ENCODE data around the gene MEN1. TPM values are rescaled to one million over a fixed set of nuclear protein-coding genes. Genes with fewer than 3 reads are reported as not detected.

MEN1 gene
- total RNA-seq, 2 experiments from 2014 or later: 25.8 to 29.0 TPM

- Mint-ChIP-seq H3K27ac (no peak overlapping the region), H3K27me3 (no peaks in the 10 kb centered on the region), H3K4me1 (ENCODE audit: low read depth) (no peaks in the 10 kb centered on the region), H3K9me3 (no peaks in the 10 kb centered on the region), H3K4me3 (no peak overlapping the region), H3K36me3 (ENCODE audit: low read depth) (no peaks in the 10 kb centered on the region)
- TF ChIP-seq CTCF (IDR thresholded peaks at IDR 0.05): no peak
- POLR2A ChIA-PET: interaction anchor here (0.7 kb wide), 1 partner anchor 21 kb away, joined by 4 read pairs; no protein-coding TSS in a partner anchor
- intact Hi-C loops (cut with micrococcal nuclease): no loop called here
- DNase-seq: no peak
- CTCF ChIA-PET: no interaction called here
- no peak for ATAC-seq
Measured at GRCh38 chr11:64832467-64833197, 22.3 kb upstream of the MEN1 start.

DNA sequence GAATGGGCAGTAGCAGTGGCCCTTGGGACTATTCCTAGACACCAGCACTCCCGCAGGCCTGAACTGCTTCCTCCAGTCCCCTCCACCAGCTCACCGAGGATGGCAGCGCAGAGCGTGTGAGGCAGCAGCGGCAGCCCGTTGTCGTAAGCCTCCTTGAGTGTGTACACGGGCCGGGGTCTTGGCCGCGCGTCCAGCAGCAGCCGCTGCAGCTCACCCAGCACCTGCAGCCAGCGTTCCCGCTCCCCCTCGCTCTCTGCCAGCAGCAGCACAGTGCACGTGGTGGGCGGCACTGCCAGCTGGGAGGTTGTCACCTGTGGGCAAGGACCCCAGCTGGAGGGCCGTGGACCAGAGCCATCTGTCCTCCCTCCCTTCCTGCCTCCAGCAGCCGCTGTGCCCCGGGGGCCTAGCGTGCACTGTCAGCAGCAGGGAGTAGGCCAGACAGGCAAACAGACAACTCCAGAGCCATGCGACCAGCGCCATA, 21.1 kb upstream of the MEN1 start:
- no peak overlapping the region for H3K27ac Mint-ChIP-seq
- H3K4me1 Mint-ChIP-seq (ENCODE audit: low read depth): no peaks in the 10 kb centered on the region
- H3K27me3 Mint-ChIP-seq: no peaks in the 10 kb centered on the region
- no peaks in the 10 kb centered on the region for H3K36me3 Mint-ChIP-seq (ENCODE audit: low read depth)
- DNase-seq (no peak), ATAC-seq (no peak)
- intact Hi-C loops (cut with micrococcal nuclease): no loop called here
- no peak overlapping the region for H3K4me3 Mint-ChIP-seq
- POLR2A ChIA-PET: no interaction called here
- CTCF ChIA-PET: interaction anchor here (1.1 kb wide), 1 partner anchor 13 kb away, joined by 3 read pairs; the partner anchor contains the start of gene CDC42BPG
- no peak for TF ChIP-seq CTCF (IDR thresholded peaks at IDR 0.05)
- H3K9me3 Mint-ChIP-seq: no peaks in the 10 kb centered on the region

- no peaks in the 10 kb centered on the region for H3K36me3 Mint-ChIP-seq (ENCODE audit: low read depth)
- DNase-seq: no peak
- ChIA-PET POLR2A (interaction anchor here (0.6 kb wide), 1 partner anchor 416 kb away, joined by 3 read pairs; no protein-coding TSS in a partner anchor), CTCF (interaction anchor here (1.0 kb wide), 2 partner anchors 17 to 18 kb away, joined by 3 to 4 read pairs; no protein-coding TSS in a partner anchor)
- no peaks in the 10 kb centered on the region for H3K4me1 Mint-ChIP-seq (ENCODE audit: low read depth)
- no peak for TF ChIP-seq CTCF (IDR thresholded peaks at IDR 0.05)
- no peak overlapping the region for H3K4me3 Mint-ChIP-seq
- intact Hi-C loops (cut with micrococcal nuclease): no loop called here
- no peak overlapping the region for H3K27ac Mint-ChIP-seq
- no peaks in the 10 kb centered on the region for H3K27me3 Mint-ChIP-seq
- no peaks in the 10 kb centered on the region for H3K9me3 Mint-ChIP-seq
- ATAC-seq: no peak
Measured at GRCh38 chr11:64829536-64830251, 19.3 kb upstream of the MEN1 start.

DNA sequence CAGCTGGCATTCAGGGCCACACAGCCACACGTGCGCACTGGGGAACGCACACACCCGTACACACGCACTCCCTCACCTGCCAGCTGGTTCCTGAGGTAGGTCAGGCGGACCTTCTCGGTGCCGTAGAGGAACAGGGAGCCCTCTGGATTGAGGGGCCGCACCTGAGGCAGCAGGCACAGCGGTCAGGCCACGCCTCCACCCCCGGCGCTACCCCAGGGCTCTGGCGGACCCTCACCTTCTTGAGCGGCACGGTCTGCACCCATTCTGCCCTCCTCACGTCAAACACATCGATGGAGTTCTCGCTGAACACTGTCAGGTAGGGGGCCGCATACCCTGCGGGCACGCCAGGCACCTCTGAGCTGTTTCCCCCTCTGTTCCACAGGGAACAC, 17.1 kb upstream of the MEN1 start:
- TF ChIP-seq CTCF (IDR thresholded peaks at IDR 0.05): no peak
- intact Hi-C loops (cut with micrococcal nuclease): no loop called here
- H3K4me1 Mint-ChIP-seq (ENCODE audit: low read depth): no peaks in the 10 kb centered on the region
- no peak for DNase-seq
- ChIA-PET POLR2A (no interaction called here), CTCF (interaction anchor here (1.0 kb wide), 1 partner anchor 18 kb away, joined by 3 read pairs; no protein-coding TSS in a partner anchor)
- H3K27ac Mint-ChIP-seq: no peak overlapping the region
- H3K27me3 Mint-ChIP-seq: no peaks in the 10 kb centered on the region
- no peak for ATAC-seq
- H3K4me3 Mint-ChIP-seq: no peak overlapping the region
- no peaks in the 10 kb centered on the region for H3K9me3 Mint-ChIP-seq
- no peaks in the 10 kb centered on the region for H3K36me3 Mint-ChIP-seq (ENCODE audit: low read depth)

Measured in activated CD8-positive, alpha-beta T cell treated with anti-CD3 and anti-CD28 coated beads for 36 hours (primary cell).